ENCODE data around the gene TBX4.

The TBX4 gene

DNA sequence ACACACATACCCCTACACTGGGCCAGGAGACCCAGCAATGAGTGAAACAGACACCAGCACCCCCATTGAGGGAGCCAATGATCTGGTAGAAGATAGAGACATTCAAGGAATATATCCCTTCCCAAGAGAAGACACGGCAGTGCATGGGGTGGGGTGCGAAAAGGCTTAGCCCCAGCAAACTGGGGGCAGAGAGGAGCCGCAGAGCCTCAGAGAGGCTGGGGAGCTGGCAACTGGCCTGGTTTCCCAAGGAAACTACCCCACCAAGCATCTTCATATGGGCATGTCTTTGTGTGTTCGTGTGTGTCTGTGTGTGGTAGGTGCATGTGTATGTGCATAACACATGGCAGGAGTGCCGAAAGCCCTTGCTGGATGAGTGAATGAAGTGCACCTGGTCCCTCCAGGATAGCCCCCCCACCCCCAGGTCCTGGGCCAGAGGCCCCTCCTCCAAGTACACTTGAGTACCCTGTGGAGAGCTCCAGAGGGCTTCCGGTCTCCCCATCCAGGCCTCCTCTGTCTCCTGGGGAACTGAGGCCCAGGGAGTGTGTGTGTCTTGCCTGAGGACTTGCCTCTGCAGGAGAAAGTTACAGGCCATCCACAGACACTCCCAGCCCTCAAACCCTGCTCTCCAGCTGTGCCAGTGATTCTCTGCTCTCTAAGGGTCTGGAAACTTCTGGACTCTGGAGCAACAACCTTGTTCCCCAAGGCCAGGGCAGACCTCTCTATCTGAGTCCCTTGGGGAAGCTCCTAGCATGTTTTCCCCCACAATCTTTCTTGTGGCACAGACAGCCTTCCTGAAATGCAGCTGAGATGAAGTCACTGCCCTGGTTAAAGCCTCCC is 36.6 kb upstream of the TBX4 start:
- no peak overlapping the region for H2AFZ ChIP-seq (ENCODE audit: low read depth, low read length, severe bottlenecking)

DNA sequence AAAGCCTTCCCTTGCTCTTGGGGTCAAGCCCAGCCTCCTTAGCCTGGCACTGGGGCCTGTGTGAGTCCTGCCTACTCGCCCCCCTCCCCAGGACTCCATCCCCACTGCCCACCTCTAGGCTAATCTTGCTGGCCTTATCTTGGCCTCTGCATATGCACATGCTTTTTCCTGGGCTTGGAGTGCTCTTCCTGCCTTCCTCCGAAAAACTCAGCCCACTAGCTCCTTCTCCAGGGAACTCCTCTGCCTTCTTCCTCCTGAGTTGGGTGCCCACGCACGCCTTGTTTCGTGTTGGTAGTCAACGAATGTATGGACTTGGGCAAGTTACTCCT is 36.0 kb upstream of the TBX4 start:
- Histone ChIP-seq H2AFZ (ENCODE audit: low read depth, low read length, severe bottlenecking) (no peak overlapping the region), H4K20me1 (ENCODE audit: low read depth, low read length) (no peaks in the 10 kb centered on the region), H3K4me2 (ENCODE audit: low read depth, low read length, poor library complexity, severe bottlenecking) (no peak overlapping the region), H3K27ac (ENCODE audit: low read depth, low read length) (no peak overlapping the region), H3K9me2 (replicated peaks; ENCODE audit: insufficient read depth, low read length) (no peaks in the 10 kb centered on the region), H3K79me2 (ENCODE audit: insufficient read depth, low read length) (no peaks in the 10 kb centered on the region), H3K36me3 (ENCODE audit: low read length) (no peaks in the 10 kb centered on the region), H3K9me3 (ENCODE audit: insufficient read depth, low read length) (no peaks in the 10 kb centered on the region), H3F3A (ENCODE audit: insufficient read depth) (no peaks in the 10 kb centered on the region), H3K4me3 (ENCODE audit: insufficient read depth, low read length, poor library complexity, severe bottlenecking) (no peak overlapping the region), H3K27me3 (ENCODE audit: low read length) (no peaks in the 10 kb centered on the region), H3K9ac (ENCODE audit: low read length) (no peak overlapping the region)
- TF ChIP-seq, protein P1, sequence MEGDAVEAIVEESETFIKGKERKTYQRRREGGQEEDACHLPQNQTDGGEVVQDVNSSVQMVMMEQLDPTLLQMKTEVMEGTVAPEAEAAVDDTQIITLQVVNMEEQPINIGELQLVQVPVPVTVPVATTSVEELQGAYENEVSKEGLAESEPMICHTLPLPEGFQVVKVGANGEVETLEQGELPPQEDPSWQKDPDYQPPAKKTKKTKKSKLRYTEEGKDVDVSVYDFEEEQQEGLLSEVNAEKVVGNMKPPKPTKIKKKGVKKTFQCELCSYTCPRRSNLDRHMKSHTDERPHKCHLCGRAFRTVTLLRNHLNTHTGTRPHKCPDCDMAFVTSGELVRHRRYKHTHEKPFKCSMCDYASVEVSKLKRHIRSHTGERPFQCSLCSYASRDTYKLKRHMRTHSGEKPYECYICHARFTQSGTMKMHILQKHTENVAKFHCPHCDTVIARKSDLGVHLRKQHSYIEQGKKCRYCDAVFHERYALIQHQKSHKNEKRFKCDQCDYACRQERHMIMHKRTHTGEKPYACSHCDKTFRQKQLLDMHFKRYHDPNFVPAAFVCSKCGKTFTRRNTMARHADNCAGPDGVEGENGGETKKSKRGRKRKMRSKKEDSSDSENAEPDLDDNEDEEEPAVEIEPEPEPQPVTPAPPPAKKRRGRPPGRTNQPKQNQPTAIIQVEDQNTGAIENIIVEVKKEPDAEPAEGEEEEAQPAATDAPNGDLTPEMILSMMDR (IDR thresholded peaks at IDR 0.05; ENCODE audit: insufficient read depth, low read length, poor library complexity, severe bottlenecking), result no peak
- no peak for TF ChIP-seq EZH2phosphoT487 (conservative IDR thresholded peaks at IDR 0.05; ENCODE audit: low read length)

More for the DNA sequence above, 36.6 kb upstream of the TBX4 start:
- Histone ChIP-seq H3K36me3 (ENCODE audit: low read length) (no peaks in the 10 kb centered on the region), H3K9ac (ENCODE audit: low read length) (no peak overlapping the region), H4K20me1 (ENCODE audit: low read depth, low read length) (no peaks in the 10 kb centered on the region), H3K9me3 (ENCODE audit: insufficient read depth, low read length) (no peaks in the 10 kb centered on the region), H3K4me3 (ENCODE audit: insufficient read depth, low read length, poor library complexity, severe bottlenecking) (no peak overlapping the region), H3K27me3 (ENCODE audit: low read length) (no peaks in the 10 kb centered on the region), H3F3A (ENCODE audit: insufficient read depth) (no peaks in the 10 kb centered on the region), H3K9me2 (replicated peaks; ENCODE audit: insufficient read depth, low read length) (no peaks in the 10 kb centered on the region), H3K27ac (ENCODE audit: low read depth, low read length) (no peak overlapping the region), H3K79me2 (ENCODE audit: insufficient read depth, low read length) (no peaks in the 10 kb centered on the region), H3K4me2 (ENCODE audit: low read depth, low read length, poor library complexity, severe bottlenecking) (no peak overlapping the region)
- TF ChIP-seq, protein P1 (IDR thresholded peaks at IDR 0.05; ENCODE audit: insufficient read depth, low read length, poor library complexity, severe bottlenecking), result no peak
- no peak for TF ChIP-seq EZH2phosphoT487 (conservative IDR thresholded peaks at IDR 0.05; ENCODE audit: low read length)

DNA sequence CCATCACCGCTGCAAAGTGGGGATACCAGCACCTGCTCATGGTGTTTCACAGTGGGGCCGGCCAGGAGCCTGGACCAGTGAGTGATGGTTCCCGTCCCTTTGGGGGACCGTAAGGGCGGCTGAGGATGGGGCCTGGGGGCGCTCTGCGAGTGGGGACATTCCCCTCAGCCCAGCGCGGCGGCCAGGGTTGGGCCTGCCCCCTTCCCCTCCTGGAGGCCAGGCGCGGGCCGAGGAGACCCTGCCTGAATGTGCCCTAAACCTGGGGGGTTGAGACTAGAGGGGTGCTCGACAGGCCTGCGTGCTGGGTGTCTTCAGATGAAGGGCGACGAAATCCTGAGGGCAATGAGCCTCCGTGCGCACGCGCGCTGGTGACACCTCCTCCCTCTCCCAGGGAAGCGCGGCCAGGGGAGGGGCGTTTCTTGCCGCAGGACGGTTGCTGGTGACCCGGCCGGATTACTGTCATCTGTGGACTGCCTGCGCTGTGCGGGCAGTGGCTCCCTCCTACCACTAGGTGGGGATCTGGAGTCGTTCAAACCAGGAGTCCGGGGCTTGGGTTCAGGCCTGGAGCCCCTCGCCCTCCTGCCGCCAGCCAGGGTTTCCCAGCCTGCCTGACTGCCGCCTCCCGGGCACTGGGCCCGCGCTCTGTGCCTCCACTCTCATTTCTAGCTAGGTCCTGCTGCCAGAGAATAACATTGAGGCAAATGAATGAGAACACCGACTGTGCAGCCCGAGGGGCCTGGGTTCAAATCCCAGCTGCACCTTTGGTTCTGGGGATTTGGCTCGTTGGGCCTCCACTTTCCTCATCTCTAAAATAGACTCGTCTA is 35.5 kb upstream of the TBX4 start:
- H3F3A ChIP-seq (ENCODE audit: insufficient read depth), result no peaks in the 10 kb centered on the region
- no peaks in the 10 kb centered on the region for H3K79me2 ChIP-seq (ENCODE audit: insufficient read depth, low read length)
- no peaks in the 10 kb centered on the region for H3K36me3 ChIP-seq (ENCODE audit: low read length)
- H3K4me3 ChIP-seq (ENCODE audit: insufficient read depth, low read length, poor library complexity, severe bottlenecking), result no peak overlapping the region
- H3K27ac ChIP-seq (ENCODE audit: low read depth, low read length), result no peak overlapping the region
- TF ChIP-seq EZH2phosphoT487 (conservative IDR thresholded peaks at IDR 0.05; ENCODE audit: low read length), result no peak
- TF ChIP-seq, protein P1 (IDR thresholded peaks at IDR 0.05; ENCODE audit: insufficient read depth, low read length, poor library complexity, severe bottlenecking), result peak; percentile 76
- no peak overlapping the region for H3K4me2 ChIP-seq (ENCODE audit: low read depth, low read length, poor library complexity, severe bottlenecking)
- no peak overlapping the region for H2AFZ ChIP-seq (ENCODE audit: low read depth, low read length, severe bottlenecking)
- H3K9me2 ChIP-seq (replicated peaks; ENCODE audit: insufficient read depth, low read length), result no peaks in the 10 kb centered on the region
- H3K9ac ChIP-seq (ENCODE audit: low read length), result no peak overlapping the region
- no peaks in the 10 kb centered on the region for H3K9me3 ChIP-seq (ENCODE audit: insufficient read depth, low read length)
- H3K27me3 ChIP-seq (ENCODE audit: low read length), result no peaks in the 10 kb centered on the region
- no peaks in the 10 kb centered on the region for H4K20me1 ChIP-seq (ENCODE audit: low read depth, low read length)
